ENCODE results near the gene ST6GALNAC3.
"Not testable (repeated sequence)": the region's sequence is repeated elsewhere in the genome, so short reads cannot be mapped to it uniquely, and the experiment has no call there.

Gene ST6GALNAC3

DNA sequence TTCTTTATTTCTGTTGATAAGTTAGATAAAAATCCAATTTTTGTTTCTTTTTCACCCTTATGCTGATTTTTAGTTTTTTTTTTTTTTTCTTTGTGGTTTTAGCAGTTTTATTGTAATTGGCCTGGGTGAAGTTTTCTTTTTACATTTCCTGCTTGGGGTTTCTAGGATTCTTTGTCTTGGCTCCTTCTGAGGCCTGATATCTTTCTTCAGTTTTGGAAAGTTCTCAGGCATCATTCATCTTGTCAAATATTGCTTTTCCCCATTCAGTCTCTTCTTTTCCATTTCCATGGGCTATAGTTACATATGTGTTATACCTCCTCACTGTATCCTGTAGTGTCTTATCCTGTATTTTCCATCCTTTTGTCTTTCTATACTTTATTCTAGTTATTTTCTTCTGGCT lies 28.5 kb downstream of the ST6GALNAC3 start:
- Histone ChIP-seq H3K4me3 (ENCODE audit: low read length in 2 of 2) (no peak overlapping the region), H3K4me1 (ENCODE audit: control insufficient read depth in 2 of 2, insufficient read depth in 2 of 2, low read length in 2 of 2) (no peaks in the 10 kb centered on the region), H3K27ac (ENCODE audit: low read depth in 2 of 2, low read length in 2 of 2) (no peak overlapping the region), H3K27me3 (ENCODE audit: control insufficient read depth in 2 of 2, insufficient read depth in 2 of 2, low read length in 2 of 2) (no peaks in the 10 kb centered on the region), H3K9me3 (ENCODE audit: control insufficient read depth in 2 of 2, low read length in 2 of 2) (no peaks in the 10 kb centered on the region), H3K36me3 (ENCODE audit: control insufficient read depth in 2 of 2, insufficient read depth in 2 of 2, low read length in 2 of 2) (no peaks in the 10 kb centered on the region), H3K9ac (ENCODE audit: low read depth in 1 of 2, low read length in 2 of 2) (no peak overlapping the region)

DNA sequence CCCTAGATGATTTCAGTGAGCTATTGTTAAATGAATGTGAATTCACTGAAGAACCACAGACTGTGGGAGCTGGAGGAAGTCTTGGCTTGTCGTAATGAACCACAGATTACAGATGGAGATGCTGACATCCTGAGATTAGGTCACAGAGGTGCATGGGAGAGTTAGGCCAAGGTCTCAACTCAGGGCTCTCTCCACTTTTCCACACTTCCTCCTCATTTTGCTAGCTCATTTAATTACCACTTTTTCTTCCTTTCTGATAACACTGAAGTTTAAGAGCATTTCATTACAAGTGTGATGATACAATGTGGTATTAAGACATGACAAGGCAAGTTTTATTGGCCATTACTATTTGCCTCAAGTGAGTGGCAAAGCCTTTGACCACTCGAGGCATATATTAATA lies 30.8 kb downstream of the ST6GALNAC3 start:
- Histone ChIP-seq H3K27me3 (ENCODE audit: control insufficient read depth in 2 of 2, insufficient read depth in 2 of 2, low read length in 2 of 2) (no peaks in the 10 kb centered on the region), H3K9me3 (ENCODE audit: control insufficient read depth in 2 of 2, low read length in 2 of 2) (no peaks in the 10 kb centered on the region), H3K36me3 (ENCODE audit: control insufficient read depth in 2 of 2, insufficient read depth in 2 of 2, low read length in 2 of 2) (no peaks in the 10 kb centered on the region), H3K4me1 (ENCODE audit: control insufficient read depth in 2 of 2, insufficient read depth in 2 of 2, low read length in 2 of 2) (no peaks in the 10 kb centered on the region), H3K9ac (ENCODE audit: low read depth in 1 of 2, low read length in 2 of 2) (no peak overlapping the region), H3K4me3 (ENCODE audit: low read length in 2 of 2) (no peak overlapping the region), H3K27ac (ENCODE audit: low read depth in 2 of 2, low read length in 2 of 2) (no peak overlapping the region)

DNA sequence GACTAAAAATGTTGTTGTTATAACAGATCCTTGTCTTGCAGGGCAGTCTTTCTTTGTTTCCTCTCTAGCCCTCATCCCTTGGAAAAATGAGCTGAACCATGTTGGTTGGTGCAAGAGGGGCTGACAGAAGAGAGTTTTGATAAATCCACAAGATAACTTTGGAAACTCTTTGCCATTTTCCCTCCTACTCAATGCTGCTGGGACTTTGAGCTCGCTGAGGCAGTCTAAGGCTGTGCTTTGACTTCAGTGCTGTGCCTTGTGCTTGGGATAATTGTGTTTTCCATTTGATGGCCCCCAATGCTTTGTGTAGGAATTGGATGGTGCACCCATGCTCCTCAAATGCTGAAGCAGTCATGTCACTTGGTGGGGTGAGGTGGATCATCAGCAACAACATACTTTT lies 31.7 kb downstream of the ST6GALNAC3 start:
- no peaks in the 10 kb centered on the region for H3K9me3 ChIP-seq (ENCODE audit: control insufficient read depth in 2 of 2, low read length in 2 of 2)
- H3K4me3 ChIP-seq (ENCODE audit: low read length in 2 of 2): no peak overlapping the region
- no peak overlapping the region for H3K27ac ChIP-seq (ENCODE audit: low read depth in 2 of 2, low read length in 2 of 2)
- H3K4me1 ChIP-seq (ENCODE audit: control insufficient read depth in 2 of 2, insufficient read depth in 2 of 2, low read length in 2 of 2): no peaks in the 10 kb centered on the region
- no peaks in the 10 kb centered on the region for H3K36me3 ChIP-seq (ENCODE audit: control insufficient read depth in 2 of 2, insufficient read depth in 2 of 2, low read length in 2 of 2)
- H3K9ac ChIP-seq (ENCODE audit: low read depth in 1 of 2, low read length in 2 of 2): no peak overlapping the region
- H3K27me3 ChIP-seq (ENCODE audit: control insufficient read depth in 2 of 2, insufficient read depth in 2 of 2, low read length in 2 of 2): no peaks in the 10 kb centered on the region

DNA sequence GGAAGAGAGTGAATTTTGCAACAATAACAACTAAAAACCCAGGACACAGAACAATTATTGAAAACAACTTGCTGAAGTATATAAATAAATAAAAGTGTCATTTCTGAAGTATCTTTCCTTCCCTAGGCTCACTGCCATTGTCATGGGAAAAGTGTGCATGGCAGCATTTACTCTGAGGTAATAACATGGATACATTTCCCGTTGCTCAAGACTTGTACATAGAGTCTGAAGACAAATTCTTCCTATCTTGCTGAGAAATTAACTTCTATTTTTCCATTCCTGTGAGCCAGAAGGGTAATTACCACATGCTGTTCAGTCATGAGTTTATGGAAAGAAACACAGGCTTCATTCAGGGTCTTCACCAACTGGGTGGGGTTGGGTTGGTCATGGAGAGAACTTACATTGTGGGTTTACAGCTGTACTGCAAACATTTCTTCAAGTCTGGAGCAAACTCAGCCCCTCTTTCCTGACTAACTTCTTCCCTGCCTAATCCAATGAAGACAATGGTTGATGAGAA lies 32.2 kb downstream of the ST6GALNAC3 start:
- H3K9ac ChIP-seq (ENCODE audit: low read depth in 1 of 2, low read length in 2 of 2): no peak overlapping the region

DNA sequence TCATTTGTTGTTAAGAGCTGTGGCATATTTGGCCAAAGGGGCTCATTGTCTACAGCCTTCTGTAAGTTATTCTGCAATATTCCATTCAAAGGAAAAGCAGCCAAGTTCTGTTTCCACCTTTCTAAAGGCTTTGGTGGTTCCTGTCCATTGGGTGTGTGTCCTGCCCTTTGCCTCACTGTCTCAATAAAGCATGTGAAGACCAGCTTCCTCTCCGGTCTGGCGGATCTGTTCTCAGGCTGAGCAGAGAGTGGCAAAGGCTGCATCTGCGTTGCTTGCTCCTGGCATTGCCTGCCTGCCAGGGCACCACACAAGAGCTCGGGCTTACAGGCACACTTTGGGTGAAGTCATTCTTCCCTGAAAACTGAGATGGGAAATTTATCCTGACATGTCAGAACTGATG lies 34.9 kb downstream of the ST6GALNAC3 start:
- Histone ChIP-seq H3K27ac (ENCODE audit: low read depth in 2 of 2, low read length in 2 of 2) (no peak overlapping the region), H3K9me3 (ENCODE audit: control insufficient read depth in 2 of 2, low read length in 2 of 2) (no peaks in the 10 kb centered on the region), H3K27me3 (ENCODE audit: control insufficient read depth in 2 of 2, insufficient read depth in 2 of 2, low read length in 2 of 2) (no peaks in the 10 kb centered on the region), H3K4me1 (ENCODE audit: control insufficient read depth in 2 of 2, insufficient read depth in 2 of 2, low read length in 2 of 2) (no peaks in the 10 kb centered on the region), H3K4me3 (ENCODE audit: low read length in 2 of 2) (no peak overlapping the region), H3K9ac (ENCODE audit: low read depth in 1 of 2, low read length in 2 of 2) (no peak overlapping the region), H3K36me3 (ENCODE audit: control insufficient read depth in 2 of 2, insufficient read depth in 2 of 2, low read length in 2 of 2) (no peaks in the 10 kb centered on the region)

More for the DNA sequence above, 32.2 kb downstream of the ST6GALNAC3 start:
- no peaks in the 10 kb centered on the region for H3K27me3 ChIP-seq (ENCODE audit: control insufficient read depth in 2 of 2, insufficient read depth in 2 of 2, low read length in 2 of 2)
- no peaks in the 10 kb centered on the region for H3K4me1 ChIP-seq (ENCODE audit: control insufficient read depth in 2 of 2, insufficient read depth in 2 of 2, low read length in 2 of 2)
- H3K36me3 ChIP-seq (ENCODE audit: control insufficient read depth in 2 of 2, insufficient read depth in 2 of 2, low read length in 2 of 2): no peaks in the 10 kb centered on the region
- no peak overlapping the region for H3K27ac ChIP-seq (ENCODE audit: low read depth in 2 of 2, low read length in 2 of 2)
- no peaks in the 10 kb centered on the region for H3K9me3 ChIP-seq (ENCODE audit: control insufficient read depth in 2 of 2, low read length in 2 of 2)
- no peak overlapping the region for H3K4me3 ChIP-seq (ENCODE audit: low read length in 2 of 2)

DNA sequence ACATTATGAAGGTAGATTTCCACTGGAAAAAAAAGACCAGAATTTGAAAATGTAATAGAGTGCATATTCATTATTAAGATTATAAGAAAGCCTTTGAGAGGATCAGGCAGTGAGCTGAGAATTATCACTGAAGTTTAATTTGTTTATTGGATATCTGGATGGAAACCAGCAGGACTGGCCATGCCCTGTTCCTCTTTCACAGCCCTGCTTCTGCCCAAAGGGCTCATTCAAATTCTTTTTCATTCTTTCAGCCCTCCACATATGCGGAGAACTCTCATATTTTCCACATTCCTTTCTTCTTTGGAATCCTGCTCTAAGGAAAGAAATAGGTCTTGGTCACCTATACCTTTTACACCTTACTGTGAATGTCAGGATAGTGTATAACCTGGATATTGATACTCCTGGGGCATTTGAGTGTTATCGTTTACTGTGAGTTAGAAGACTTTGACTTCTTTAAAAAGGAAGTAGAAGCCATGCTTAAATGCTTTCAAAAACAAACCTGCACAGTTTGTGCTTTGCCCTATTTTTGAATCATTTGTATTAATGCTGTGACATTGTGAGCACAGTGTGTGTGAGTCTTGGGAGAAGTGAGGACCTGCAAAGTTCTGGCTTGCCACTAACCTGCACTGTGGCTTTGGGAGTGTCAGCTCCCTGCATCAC lies 35.5 kb downstream of the ST6GALNAC3 start:
- no peaks in the 10 kb centered on the region for H3K9me3 ChIP-seq (ENCODE audit: control insufficient read depth in 2 of 2, low read length in 2 of 2)
- no peak overlapping the region for H3K4me3 ChIP-seq (ENCODE audit: low read length in 2 of 2)
- H3K9ac ChIP-seq (ENCODE audit: low read depth in 1 of 2, low read length in 2 of 2): no peak overlapping the region
- no peak overlapping the region for H3K27ac ChIP-seq (ENCODE audit: low read depth in 2 of 2, low read length in 2 of 2)
- no peaks in the 10 kb centered on the region for H3K27me3 ChIP-seq (ENCODE audit: control insufficient read depth in 2 of 2, insufficient read depth in 2 of 2, low read length in 2 of 2)
- H3K4me1 ChIP-seq (ENCODE audit: control insufficient read depth in 2 of 2, insufficient read depth in 2 of 2, low read length in 2 of 2): no peaks in the 10 kb centered on the region
- H3K36me3 ChIP-seq (ENCODE audit: control insufficient read depth in 2 of 2, insufficient read depth in 2 of 2, low read length in 2 of 2): no peaks in the 10 kb centered on the region

DNA sequence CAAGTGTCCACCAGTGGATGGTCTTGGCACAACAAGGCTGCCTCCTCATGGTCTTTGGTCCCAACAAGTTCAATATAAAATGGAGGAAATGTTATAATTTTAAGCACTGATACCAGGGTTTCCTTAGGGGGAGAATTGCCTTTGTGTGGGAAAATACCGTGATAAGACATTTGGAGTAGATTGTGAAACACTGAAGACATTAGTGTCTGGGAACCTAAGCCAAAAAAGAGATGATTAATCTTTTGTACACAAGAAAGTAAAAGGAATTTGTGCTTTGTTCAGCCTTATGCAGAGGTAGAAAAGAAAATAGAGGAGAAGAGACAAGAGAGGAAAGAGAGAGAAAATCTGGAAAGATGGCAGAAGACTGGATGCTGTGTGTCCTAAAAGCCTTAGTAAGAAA lies 36.1 kb downstream of the ST6GALNAC3 start:
- no peaks in the 10 kb centered on the region for H3K36me3 ChIP-seq (ENCODE audit: control insufficient read depth in 2 of 2, insufficient read depth in 2 of 2, low read length in 2 of 2)
- no peak overlapping the region for H3K9ac ChIP-seq (ENCODE audit: low read depth in 1 of 2, low read length in 2 of 2)
- no peaks in the 10 kb centered on the region for H3K9me3 ChIP-seq (ENCODE audit: control insufficient read depth in 2 of 2, low read length in 2 of 2)
- H3K27ac ChIP-seq (ENCODE audit: low read depth in 2 of 2, low read length in 2 of 2): no peak overlapping the region
- no peaks in the 10 kb centered on the region for H3K4me1 ChIP-seq (ENCODE audit: control insufficient read depth in 2 of 2, insufficient read depth in 2 of 2, low read length in 2 of 2)
- no peaks in the 10 kb centered on the region for H3K27me3 ChIP-seq (ENCODE audit: control insufficient read depth in 2 of 2, insufficient read depth in 2 of 2, low read length in 2 of 2)
- no peak overlapping the region for H3K4me3 ChIP-seq (ENCODE audit: low read length in 2 of 2)

DNA sequence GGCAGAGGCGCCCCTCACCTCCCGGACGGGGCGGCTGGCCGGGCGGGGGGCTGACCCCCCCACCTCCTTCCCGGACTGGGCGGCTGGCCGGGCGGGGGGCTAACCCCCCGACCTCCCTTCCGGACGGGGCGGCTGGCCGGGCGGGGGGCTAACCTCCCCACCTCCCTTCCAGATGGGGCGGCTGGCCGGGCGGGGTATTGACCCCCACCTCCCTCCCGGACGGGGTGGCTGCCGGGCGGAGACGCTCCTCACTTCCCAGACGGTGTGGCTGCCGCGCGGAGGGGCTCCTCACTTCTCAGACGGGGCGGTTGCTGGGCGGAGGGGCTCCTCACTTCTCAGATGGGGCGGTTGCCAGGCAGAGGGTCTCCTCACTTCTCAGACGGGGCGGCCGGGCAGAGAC lies 37.8 kb downstream of the ST6GALNAC3 start:
- not testable (repeated sequence) for H3K27me3 ChIP-seq (ENCODE audit: control insufficient read depth in 2 of 2, insufficient read depth in 2 of 2, low read length in 2 of 2); H3K4me3 ChIP-seq (ENCODE audit: low read length in 2 of 2); H3K9me3 ChIP-seq (ENCODE audit: control insufficient read depth in 2 of 2, low read length in 2 of 2); H3K9ac ChIP-seq (ENCODE audit: low read depth in 1 of 2, low read length in 2 of 2); H3K4me1 ChIP-seq (ENCODE audit: control insufficient read depth in 2 of 2, insufficient read depth in 2 of 2, low read length in 2 of 2); H3K36me3 ChIP-seq (ENCODE audit: control insufficient read depth in 2 of 2, insufficient read depth in 2 of 2, low read length in 2 of 2); H3K27ac ChIP-seq (ENCODE audit: low read depth in 2 of 2, low read length in 2 of 2)

DNA sequence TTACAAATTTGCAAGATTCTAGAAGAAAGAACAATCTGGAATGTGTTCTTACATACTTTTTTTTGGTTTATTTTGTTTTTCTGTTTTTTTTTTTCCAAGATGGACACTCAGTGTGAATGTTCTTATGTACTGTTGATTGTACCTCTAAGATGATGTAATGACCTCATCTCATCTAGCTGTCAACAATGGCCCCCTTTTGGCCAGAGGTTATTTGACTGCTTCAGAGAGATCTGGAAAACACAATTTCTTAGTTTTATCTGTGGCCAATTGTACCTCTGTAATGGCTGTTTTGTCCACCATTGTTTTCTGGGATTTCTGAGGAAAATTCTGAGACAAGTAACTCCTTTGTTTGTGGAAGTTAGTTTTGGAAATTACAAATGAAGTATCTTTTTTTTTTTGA lies 38.9 kb downstream of the ST6GALNAC3 start:
- Histone ChIP-seq H3K9ac (ENCODE audit: low read depth in 1 of 2, low read length in 2 of 2) (no peak overlapping the region), H3K36me3 (ENCODE audit: control insufficient read depth in 2 of 2, insufficient read depth in 2 of 2, low read length in 2 of 2) (no peaks in the 10 kb centered on the region), H3K4me1 (ENCODE audit: control insufficient read depth in 2 of 2, insufficient read depth in 2 of 2, low read length in 2 of 2) (no peaks in the 10 kb centered on the region), H3K27me3 (ENCODE audit: control insufficient read depth in 2 of 2, insufficient read depth in 2 of 2, low read length in 2 of 2) (no peaks in the 10 kb centered on the region), H3K9me3 (ENCODE audit: control insufficient read depth in 2 of 2, low read length in 2 of 2) (no peaks in the 10 kb centered on the region), H3K27ac (ENCODE audit: low read depth in 2 of 2, low read length in 2 of 2) (no peak overlapping the region), H3K4me3 (ENCODE audit: low read length in 2 of 2) (no peak overlapping the region)

DNA sequence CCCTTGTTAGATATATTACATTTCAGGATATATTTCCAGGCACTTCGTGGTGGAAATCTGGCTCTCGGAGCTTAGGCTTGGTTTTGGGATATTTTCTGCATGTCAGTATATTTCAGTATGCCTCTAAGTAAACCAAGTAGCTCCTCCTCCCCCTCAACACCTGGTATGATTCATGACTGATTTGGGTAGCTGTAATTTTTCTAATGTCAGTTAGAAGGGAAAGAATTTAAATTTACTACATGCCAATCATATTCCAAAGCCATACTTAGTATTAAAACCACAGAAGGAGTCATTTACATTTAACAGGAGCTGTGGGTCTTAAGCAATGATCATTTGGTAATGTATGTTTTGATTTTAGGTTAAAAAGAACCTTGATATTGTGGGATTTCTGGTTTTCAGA lies 40.6 kb downstream of the ST6GALNAC3 start:
- Histone ChIP-seq H3K9me3 (ENCODE audit: control insufficient read depth in 2 of 2, low read length in 2 of 2) (no peaks in the 10 kb centered on the region), H3K9ac (ENCODE audit: low read depth in 1 of 2, low read length in 2 of 2) (no peak overlapping the region), H3K4me1 (ENCODE audit: control insufficient read depth in 2 of 2, insufficient read depth in 2 of 2, low read length in 2 of 2) (no peaks in the 10 kb centered on the region), H3K27ac (ENCODE audit: low read depth in 2 of 2, low read length in 2 of 2) (no peak overlapping the region), H3K27me3 (ENCODE audit: control insufficient read depth in 2 of 2, insufficient read depth in 2 of 2, low read length in 2 of 2) (no peaks in the 10 kb centered on the region), H3K4me3 (ENCODE audit: low read length in 2 of 2) (no peak overlapping the region), H3K36me3 (ENCODE audit: control insufficient read depth in 2 of 2, insufficient read depth in 2 of 2, low read length in 2 of 2) (no peaks in the 10 kb centered on the region)

DNA sequence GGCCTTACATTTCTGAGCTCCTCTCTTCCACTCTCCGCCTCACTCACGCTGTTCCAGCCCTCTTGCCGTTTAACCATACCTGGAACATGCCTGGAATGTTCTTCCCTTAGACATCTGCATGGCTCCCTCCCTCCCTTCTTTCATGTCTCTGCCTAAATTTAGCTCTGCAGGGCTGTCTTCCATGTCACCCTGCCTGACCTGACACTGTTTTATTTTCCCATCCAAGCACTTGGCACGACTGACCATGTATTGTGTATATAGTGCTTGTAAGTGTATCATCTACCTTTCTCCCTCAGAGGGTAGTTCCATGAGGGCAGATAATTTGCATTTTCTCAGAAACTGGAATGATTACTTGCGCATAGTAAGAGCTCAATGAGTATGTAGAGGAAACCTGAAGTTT lies 47.3 kb downstream of the ST6GALNAC3 start:
- Histone ChIP-seq H3K4me3 (ENCODE audit: low read length in 2 of 2) (no peak overlapping the region), H3K4me1 (ENCODE audit: control insufficient read depth in 2 of 2, insufficient read depth in 2 of 2, low read length in 2 of 2) (no peaks in the 10 kb centered on the region), H3K27me3 (ENCODE audit: control insufficient read depth in 2 of 2, insufficient read depth in 2 of 2, low read length in 2 of 2) (no peaks in the 10 kb centered on the region), H3K27ac (ENCODE audit: low read depth in 2 of 2, low read length in 2 of 2) (no peak overlapping the region), H3K9ac (ENCODE audit: low read depth in 1 of 2, low read length in 2 of 2) (no peak overlapping the region), H3K9me3 (ENCODE audit: control insufficient read depth in 2 of 2, low read length in 2 of 2) (no peaks in the 10 kb centered on the region), H3K36me3 (ENCODE audit: control insufficient read depth in 2 of 2, insufficient read depth in 2 of 2, low read length in 2 of 2) (no peaks in the 10 kb centered on the region)
